RWPE2 (cell line): ENCODE results near the gene ZNF716.
"Not testable (repeated sequence)": the region's sequence is repeated elsewhere in the genome, so short reads cannot be mapped to it uniquely, and the experiment has no call there.

Experiments
- ATAC-seq: fragments of 200-7000 bp; cut with Tn5 transposase; 3 replicates; pipeline ENCODE4 v1.9.1; 2021; ENCODE audit warnings: low read depth
- DNase-seq: peaks from one replicate; pipeline ENCODE4 v3.0.0-alpha.2; 2020; ENCODE audit warnings: low spot score
- H3K27ac ChIP-seq: fragments of 450-650 bp; 2 replicates; pipeline ENCODE4 v1.5.1; 2017; ENCODE audit warnings: mild to moderate bottlenecking; ENCODE audit not compliant: poor library complexity, severe bottlenecking
- H3K27me3 ChIP-seq: fragments of 250-450 bp; sonication (Bioruptor Pico); 2 replicates; pipeline ENCODE4 v1.5.1; 2021; ENCODE audit warnings: mild to moderate bottlenecking, moderate library complexity; ENCODE audit not compliant: insufficient read depth, poor library complexity, severe bottlenecking
- H3K36me3 ChIP-seq: fragments of 250-450 bp; sonication (Bioruptor Pico); 2 replicates; pipeline ENCODE4 v1.5.1; 2020; ENCODE audit warnings: low read depth, mild to moderate bottlenecking, moderate library complexity
- H3K4me1 ChIP-seq: fragments of 250-450 bp; sonication (Bioruptor Pico); 2 replicates; pipeline ENCODE4 v1.5.1; 2021; ENCODE audit warnings: mild to moderate bottlenecking, moderate library complexity; ENCODE audit not compliant: insufficient read depth, poor library complexity, severe bottlenecking
- H3K4me3 ChIP-seq: fragments of 250-450 bp; sonication (Bioruptor Pico); 2 replicates; pipeline ENCODE4 v1.5.1; 2021; ENCODE audit warnings: mild to moderate bottlenecking, moderate library complexity; ENCODE audit not compliant: severe bottlenecking
- H3K9me3 ChIP-seq: fragments of 250-450 bp; sonication (Bioruptor Pico); 2 replicates; pipeline ENCODE4 v1.5.1; 2021; ENCODE audit warnings: mild to moderate bottlenecking, moderate library complexity; ENCODE audit not compliant: severe bottlenecking
- TF ChIP-seq, protein P1 (sequence below): fragments of 450-650 bp; IDR thresholded peaks from one replicate; pipeline ENCODE4 v1.5.1; 2017; ENCODE audit warnings: mild to moderate bottlenecking, moderate library complexity; ENCODE audit not compliant: poor library complexity, severe bottlenecking

Gene ZNF716

DNA sequence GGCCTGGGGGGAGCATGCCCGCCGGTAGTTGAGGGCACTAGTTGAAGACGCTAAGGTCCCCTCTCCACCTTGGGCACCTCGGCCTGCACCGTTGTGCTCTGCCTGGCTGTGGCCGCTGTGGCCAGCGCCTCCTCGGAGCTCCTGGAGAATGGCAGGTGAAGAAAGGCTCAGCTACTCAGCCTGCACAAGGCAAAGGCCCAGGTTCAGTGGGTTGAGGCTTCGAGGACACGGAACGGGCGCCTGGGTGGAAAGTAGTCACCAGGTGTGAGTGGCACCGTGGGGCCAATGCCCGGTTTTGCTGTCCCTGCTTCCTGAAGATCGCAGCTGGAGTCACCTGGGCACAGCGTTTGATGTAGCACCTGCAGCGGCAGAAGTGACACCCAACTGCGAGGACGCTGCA, 12.4 kb upstream of the ZNF716 start:
- no peaks in the 10 kb centered on the region for H3K4me1 ChIP-seq
- ATAC-seq (no peak), DNase-seq (no peak)
- H3K9me3 ChIP-seq: peaks cover 5% of the 10 kb centered on the region
- H3K4me3 ChIP-seq: no peak overlapping the region
- no peak overlapping the region for H3K27ac ChIP-seq
- H3K27me3 ChIP-seq: no peaks in the 10 kb centered on the region
- TF ChIP-seq, protein P1, sequence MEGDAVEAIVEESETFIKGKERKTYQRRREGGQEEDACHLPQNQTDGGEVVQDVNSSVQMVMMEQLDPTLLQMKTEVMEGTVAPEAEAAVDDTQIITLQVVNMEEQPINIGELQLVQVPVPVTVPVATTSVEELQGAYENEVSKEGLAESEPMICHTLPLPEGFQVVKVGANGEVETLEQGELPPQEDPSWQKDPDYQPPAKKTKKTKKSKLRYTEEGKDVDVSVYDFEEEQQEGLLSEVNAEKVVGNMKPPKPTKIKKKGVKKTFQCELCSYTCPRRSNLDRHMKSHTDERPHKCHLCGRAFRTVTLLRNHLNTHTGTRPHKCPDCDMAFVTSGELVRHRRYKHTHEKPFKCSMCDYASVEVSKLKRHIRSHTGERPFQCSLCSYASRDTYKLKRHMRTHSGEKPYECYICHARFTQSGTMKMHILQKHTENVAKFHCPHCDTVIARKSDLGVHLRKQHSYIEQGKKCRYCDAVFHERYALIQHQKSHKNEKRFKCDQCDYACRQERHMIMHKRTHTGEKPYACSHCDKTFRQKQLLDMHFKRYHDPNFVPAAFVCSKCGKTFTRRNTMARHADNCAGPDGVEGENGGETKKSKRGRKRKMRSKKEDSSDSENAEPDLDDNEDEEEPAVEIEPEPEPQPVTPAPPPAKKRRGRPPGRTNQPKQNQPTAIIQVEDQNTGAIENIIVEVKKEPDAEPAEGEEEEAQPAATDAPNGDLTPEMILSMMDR: no peak
- H3K36me3 ChIP-seq: no peaks in the 10 kb centered on the region

DNA sequence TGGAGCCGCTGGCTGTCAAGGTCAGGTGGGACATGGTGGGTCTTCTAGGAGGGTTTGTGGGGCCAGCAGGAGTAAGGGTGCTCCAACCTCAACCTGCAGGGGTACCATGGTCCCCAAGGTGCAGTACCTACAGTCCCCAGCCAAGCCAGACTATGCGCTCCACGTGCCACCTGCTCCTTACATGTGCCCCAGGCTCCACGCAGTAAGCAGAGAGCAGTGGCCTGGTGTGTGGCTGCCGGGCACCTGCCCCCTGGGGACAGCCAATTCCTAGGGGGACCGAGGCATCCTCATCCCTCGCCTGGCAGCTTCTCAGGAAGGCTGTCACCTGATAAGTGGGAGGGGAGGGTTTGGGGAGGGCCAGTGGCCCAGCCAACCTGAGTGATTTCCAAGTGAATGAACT, 11.7 kb upstream of the ZNF716 start:
- no peaks in the 10 kb centered on the region for H3K36me3 ChIP-seq
- no peaks in the 10 kb centered on the region for H3K27me3 ChIP-seq
- H3K9me3 ChIP-seq: peaks cover 5% of the 10 kb centered on the region
- no peak for ATAC-seq
- no peaks in the 10 kb centered on the region for H3K4me1 ChIP-seq
- no peak for DNase-seq
- TF ChIP-seq, protein P1: no peak
- no peak overlapping the region for H3K27ac ChIP-seq
- H3K4me3 ChIP-seq: no peak overlapping the region

DNA sequence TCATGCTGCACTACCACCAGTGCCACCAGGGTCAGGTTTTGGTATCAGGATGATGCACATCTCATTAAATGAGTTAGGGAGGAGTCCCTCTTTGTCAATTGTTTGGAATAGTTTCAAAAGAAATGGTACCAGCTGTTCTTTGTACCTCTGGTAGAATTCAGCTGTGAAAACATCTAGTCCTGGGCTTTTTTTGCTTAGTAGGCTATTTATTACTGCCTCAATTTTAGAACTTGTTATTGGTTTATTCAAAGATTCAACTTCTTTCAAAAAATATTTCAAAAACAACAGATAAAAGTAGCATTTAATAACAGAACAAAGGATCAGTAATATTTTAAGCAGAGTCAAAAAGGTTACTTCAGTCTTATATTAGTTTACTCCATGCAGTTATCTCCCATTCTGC, 6.4 kb upstream of the ZNF716 start:
- TF ChIP-seq, protein P1: no peak
- H3K9me3 ChIP-seq: no peaks in the 10 kb centered on the region
- H3K27ac ChIP-seq: no peak overlapping the region
- no peaks in the 10 kb centered on the region for H3K4me1 ChIP-seq
- H3K36me3 ChIP-seq: no peaks in the 10 kb centered on the region
- H3K27me3 ChIP-seq: no peaks in the 10 kb centered on the region
- no peak for ATAC-seq
- no peak overlapping the region for H3K4me3 ChIP-seq
- DNase-seq: no peak

DNA sequence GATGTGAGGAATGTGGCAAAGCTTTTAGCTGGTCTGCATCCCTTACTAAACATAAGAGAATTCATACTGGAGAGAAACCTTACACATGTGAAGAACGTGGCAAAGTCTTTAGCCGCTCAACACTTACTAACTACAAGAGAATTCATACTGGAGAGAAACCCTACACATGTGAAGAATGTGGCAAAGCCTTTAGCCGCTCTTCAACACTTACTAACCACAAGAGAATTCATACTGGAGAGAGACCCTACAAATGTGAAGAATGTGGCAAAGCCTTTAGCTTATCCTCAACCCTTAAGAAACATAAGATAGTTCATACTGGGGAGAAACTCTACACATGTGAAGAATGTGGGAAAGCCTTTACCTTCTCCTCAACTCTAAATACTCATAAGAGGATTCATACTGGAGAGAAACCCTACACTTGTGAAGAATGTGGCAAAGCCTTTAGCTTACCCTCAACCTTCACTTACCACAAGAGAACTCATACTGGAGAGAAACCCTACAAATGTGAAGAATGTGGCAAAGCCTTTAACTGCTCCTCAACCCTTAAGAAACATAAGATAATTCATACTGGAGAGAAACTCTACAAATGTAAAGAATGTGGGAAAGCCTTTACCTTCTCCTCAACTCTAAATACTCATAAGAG, 19.3 kb downstream of the ZNF716 start:
- not testable (repeated sequence) for H3K4me1 ChIP-seq, H3K36me3 ChIP-seq, DNase-seq, H3K4me3 ChIP-seq, H3K27ac ChIP-seq, H3K27me3 ChIP-seq, ATAC-seq
- peaks cover 14% of the 10 kb centered on the region for H3K9me3 ChIP-seq

DNA sequence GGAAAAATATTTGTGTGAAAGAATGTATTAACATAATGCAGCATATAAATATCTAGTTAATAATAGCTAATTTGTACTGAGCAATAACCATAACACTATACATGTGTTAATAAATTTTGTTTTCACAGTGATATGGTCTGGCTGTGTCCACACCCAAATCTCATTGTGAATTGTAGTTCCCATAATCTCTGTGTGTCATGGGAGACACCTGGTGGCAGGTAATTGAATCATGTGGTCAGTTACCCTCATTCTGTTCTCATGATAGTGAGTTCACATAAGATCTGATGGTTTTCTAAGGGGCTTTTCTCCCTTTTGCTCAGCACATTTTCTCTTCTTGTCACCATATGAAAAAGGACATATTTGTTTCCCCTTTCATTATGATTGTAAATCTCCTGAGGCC, 30.3 kb downstream of the ZNF716 start:
- DNase-seq, H3K27me3 ChIP-seq: not testable (repeated sequence)

DNA sequence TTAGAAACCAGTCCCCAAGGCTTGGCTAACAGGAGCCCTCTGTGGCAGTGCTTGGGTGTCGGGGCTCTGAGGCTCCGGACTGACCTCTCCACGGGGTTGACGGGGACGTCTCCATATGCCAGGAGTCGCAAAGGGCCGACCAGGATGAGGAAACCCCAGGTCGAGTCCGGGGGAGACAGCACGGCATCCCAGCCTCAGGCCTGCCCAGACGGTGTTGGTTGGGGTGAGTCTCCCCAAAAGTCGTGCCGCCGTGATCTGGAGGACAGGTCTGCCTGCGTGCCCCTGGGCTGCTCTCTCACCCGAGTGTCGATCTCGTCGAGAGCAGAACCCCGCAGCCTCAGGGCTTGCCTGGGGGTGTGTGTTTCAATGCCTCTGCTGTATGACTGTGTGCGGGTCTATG, 35.0 kb downstream of the ZNF716 start:
- DNase-seq, H3K9me3 ChIP-seq, H3K36me3 ChIP-seq, H3K4me3 ChIP-seq, H3K4me1 ChIP-seq, H3K27me3 ChIP-seq, ATAC-seq, H3K27ac ChIP-seq: not testable (repeated sequence)

More for the DNA sequence above, 30.3 kb downstream of the ZNF716 start:
- not testable (repeated sequence) for H3K4me1 ChIP-seq, H3K36me3 ChIP-seq, H3K27ac ChIP-seq, H3K9me3 ChIP-seq, ATAC-seq, H3K4me3 ChIP-seq
